ENCODE data around the gene C16orf95.

The C16orf95 gene

DNA sequence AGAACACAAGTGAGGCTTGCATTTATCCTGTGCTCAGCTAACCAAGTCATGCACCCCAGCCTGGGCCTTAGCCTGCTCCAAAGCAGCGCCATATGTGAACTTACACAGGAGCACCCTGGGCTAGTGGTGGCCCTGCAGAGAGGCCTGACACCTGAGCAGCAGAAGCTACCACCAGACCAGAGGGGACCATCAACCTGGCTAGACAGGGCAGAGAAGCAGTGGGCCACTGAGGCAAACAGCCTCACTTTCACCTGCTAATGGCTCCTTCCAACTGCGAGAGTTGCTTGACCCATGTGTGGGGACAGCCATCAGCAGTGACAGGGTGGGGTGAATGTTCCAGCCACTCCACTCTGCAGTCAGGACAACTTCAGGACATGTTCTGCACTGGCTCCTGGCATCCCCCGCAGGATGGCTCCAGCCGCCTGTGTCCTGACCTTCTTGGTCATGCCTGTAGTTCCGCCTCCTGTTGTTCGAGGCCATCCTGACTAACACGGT lies 2.9 kb upstream of the C16orf95 start:
- H3K9me3 ChIP-seq (ENCODE audit: insufficient read depth, low read length): no peaks in the 10 kb centered on the region
- no peak overlapping the region for H3K9ac ChIP-seq (ENCODE audit: insufficient read length, low read depth)
- DNase-seq (ENCODE audit: low read depth, low spot score): no peak
- no peak for TF ChIP-seq YY1 (IDR thresholded peaks at IDR 0.05; ENCODE audit: insufficient read depth, insufficient read length)
- TF ChIP-seq SUZ12 (IDR thresholded peaks at IDR 0.05; ENCODE audit: extremely low read depth, insufficient read depth, insufficient read length): no peak
- no peak for TF ChIP-seq ZNF274 (IDR thresholded peaks at IDR 0.05; ENCODE audit: low read depth, low read length)
- peaks cover 41% of the 10 kb centered on the region for H3K36me3 ChIP-seq (ENCODE audit: insufficient read depth, insufficient read length, low read length)
- no peak overlapping the region for H3K4me3 ChIP-seq (ENCODE audit: insufficient read length, low read depth)
- H3K4me1 ChIP-seq (ENCODE audit: insufficient read depth, insufficient read length): peaks cover 18% of the 10 kb centered on the region
- H3K27me3 ChIP-seq (ENCODE audit: insufficient read depth, insufficient read length): no peaks in the 10 kb centered on the region

DNA sequence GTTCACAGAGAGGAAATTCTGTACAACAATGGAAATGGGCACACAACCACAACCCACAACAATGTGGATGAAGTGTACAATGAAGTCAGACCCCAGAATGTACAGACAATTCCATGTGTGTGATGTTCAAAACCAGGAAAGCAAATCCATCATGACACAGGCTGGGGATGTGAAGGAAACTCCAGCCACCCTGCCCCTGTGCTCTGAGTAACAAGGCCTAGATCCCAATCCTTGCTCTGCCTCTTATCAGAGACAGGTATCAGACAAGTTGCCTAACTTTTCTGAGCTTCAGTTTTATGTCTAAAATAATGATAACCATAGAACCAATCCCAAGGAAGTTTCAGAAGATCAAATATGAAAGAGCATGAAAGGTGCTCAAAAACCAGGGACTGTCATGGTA lies 1.8 kb upstream of the C16orf95 start:
- H3K9me3 ChIP-seq (ENCODE audit: insufficient read depth, low read length): no peaks in the 10 kb centered on the region
- no peak for DNase-seq (ENCODE audit: low read depth, low spot score)
- no peak overlapping the region for H3K9ac ChIP-seq (ENCODE audit: insufficient read length, low read depth)
- no peak overlapping the region for H3K4me3 ChIP-seq (ENCODE audit: insufficient read length, low read depth)
- H3K27me3 ChIP-seq (ENCODE audit: insufficient read depth, insufficient read length): no peaks in the 10 kb centered on the region
- H3K4me1 ChIP-seq (ENCODE audit: insufficient read depth, insufficient read length): peaks cover 13% of the 10 kb centered on the region
- peaks cover 36% of the 10 kb centered on the region for H3K36me3 ChIP-seq (ENCODE audit: insufficient read depth, insufficient read length, low read length)
- TF ChIP-seq SUZ12 (IDR thresholded peaks at IDR 0.05; ENCODE audit: extremely low read depth, insufficient read depth, insufficient read length) (no peak), YY1 (IDR thresholded peaks at IDR 0.05; ENCODE audit: insufficient read depth, insufficient read length) (no peak), ZNF274 (IDR thresholded peaks at IDR 0.05; ENCODE audit: low read depth, low read length) (no peak)

DNA sequence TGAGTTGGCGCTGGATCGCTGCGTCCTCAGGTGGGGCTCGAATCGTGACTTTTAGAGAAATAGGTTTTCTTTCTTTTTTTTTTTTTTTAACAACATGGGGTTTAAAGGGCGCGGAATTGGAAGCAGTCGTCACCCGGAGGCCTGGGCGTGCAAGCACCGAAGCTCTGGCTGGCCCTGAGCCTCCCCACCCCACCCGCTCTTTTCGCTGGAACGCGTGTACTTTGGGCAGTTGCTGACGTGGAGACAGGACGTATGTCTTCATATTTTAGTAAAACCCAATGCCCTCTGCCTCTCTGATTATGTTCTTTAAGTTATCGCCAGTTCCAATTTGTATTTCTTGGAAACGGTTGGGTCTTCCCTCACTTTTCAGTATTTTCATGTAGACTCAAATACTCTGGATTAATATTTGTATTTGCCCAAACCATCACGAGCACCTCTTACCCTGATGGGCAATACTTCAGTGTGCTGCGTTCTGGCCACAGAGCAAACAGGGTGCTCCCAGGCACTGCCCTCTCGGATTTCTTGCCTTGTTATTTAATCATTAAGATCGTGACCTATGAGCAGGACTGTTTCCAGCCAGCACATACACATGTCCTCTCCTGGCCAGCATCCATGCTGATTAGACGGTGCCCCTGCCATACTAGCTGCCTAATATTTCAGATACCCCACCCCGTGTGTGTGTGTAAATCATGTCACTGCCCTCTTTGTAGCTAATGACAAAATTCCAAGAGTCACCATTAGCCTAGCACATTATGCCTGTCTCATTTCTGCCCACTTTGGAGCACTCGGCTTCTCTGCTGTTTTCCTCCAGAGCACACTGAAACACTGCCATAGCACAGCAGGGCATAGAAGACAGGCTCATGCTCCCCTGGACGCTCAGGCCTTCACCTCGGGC lies 805 bp upstream of the C16orf95 start:
- Histone ChIP-seq H3K9ac (ENCODE audit: insufficient read length, low read depth) (peak overlapping the region; percentile 98), H3K4me3 (ENCODE audit: insufficient read length, low read depth) (peak overlapping the region; percentile 92), H3K9me3 (ENCODE audit: insufficient read depth, low read length) (no peaks in the 10 kb centered on the region), H3K4me1 (ENCODE audit: insufficient read depth, insufficient read length) (peaks cover 7% of the 10 kb centered on the region), H3K36me3 (ENCODE audit: insufficient read depth, insufficient read length, low read length) (peaks cover 29% of the 10 kb centered on the region), H3K27me3 (ENCODE audit: insufficient read depth, insufficient read length) (no peaks in the 10 kb centered on the region)
- TF ChIP-seq SUZ12 (IDR thresholded peaks at IDR 0.05; ENCODE audit: extremely low read depth, insufficient read depth, insufficient read length): no peak
- no peak for TF ChIP-seq ZNF274 (IDR thresholded peaks at IDR 0.05; ENCODE audit: low read depth, low read length)
- no peak for DNase-seq (ENCODE audit: low read depth, low spot score)

DNA sequence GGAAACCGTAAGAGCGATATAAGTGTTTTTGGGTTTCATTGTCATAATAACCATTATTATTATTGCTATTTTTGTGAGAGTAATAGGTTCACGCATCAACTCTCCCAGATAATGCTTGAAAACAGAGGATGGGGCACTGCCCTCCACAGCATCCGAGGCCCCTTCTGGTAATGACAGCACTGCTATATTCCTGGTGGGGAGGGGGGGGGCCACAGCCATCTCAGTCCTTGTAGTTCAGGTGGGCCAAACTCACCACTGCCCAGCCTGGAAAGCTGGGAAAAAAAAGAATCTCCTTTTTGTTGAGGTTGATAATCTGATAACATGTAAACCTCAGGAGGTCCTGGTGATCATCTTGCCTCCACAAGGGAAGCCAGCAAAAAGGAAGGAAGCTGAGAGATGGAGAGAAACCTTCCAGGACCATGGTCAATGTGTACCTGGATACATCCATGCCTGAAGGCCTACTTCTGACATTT lies 706 bp downstream of the C16orf95 start:
- TF ChIP-seq SUZ12 (IDR thresholded peaks at IDR 0.05; ENCODE audit: extremely low read depth, insufficient read depth, insufficient read length): no peak
- no peak for TF ChIP-seq YY1 (IDR thresholded peaks at IDR 0.05; ENCODE audit: insufficient read depth, insufficient read length)
- TF ChIP-seq ZNF274 (IDR thresholded peaks at IDR 0.05; ENCODE audit: low read depth, low read length): no peak
- peak overlapping the region; percentile 95 for H3K9ac ChIP-seq (ENCODE audit: insufficient read length, low read depth)

DNA sequence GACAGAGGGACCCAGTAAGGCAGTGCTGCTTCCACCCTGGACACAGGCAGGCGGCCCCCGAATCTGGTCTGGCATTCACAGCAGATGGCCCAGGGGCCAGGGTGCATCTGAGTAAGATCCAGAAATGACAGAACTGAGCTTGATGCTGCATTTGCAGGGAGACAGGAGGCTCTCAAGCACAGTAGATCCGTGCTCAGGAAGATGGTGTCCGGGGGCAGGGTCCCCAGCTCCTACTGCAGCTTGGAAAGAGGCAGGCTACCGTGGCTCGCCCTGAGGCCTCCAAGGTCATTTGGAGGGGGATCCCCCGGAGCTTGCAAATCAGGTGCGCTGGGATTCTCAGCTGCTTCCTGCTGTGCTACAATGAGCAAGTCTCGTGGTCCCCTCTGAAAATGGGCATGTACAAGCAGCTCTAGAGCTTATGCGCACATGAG lies 2.2 kb downstream of the C16orf95 start:
- H3K9ac ChIP-seq (ENCODE audit: insufficient read length, low read depth): peak overlapping the region; percentile 25
- H3K27me3 ChIP-seq (ENCODE audit: insufficient read depth, insufficient read length): no peaks in the 10 kb centered on the region
- peaks cover 18% of the 10 kb centered on the region for H3K36me3 ChIP-seq (ENCODE audit: insufficient read depth, insufficient read length, low read length)
- no peak for TF ChIP-seq ZNF274 (IDR thresholded peaks at IDR 0.05; ENCODE audit: low read depth, low read length)
- TF ChIP-seq SUZ12 (IDR thresholded peaks at IDR 0.05; ENCODE audit: extremely low read depth, insufficient read depth, insufficient read length): no peak
- no peak for TF ChIP-seq YY1 (IDR thresholded peaks at IDR 0.05; ENCODE audit: insufficient read depth, insufficient read length)
- H3K9me3 ChIP-seq (ENCODE audit: insufficient read depth, low read length): no peaks in the 10 kb centered on the region
- H3K4me3 ChIP-seq (ENCODE audit: insufficient read length, low read depth): no peak overlapping the region
- DNase-seq (ENCODE audit: low read depth, low spot score): no peak
- peaks cover 12% of the 10 kb centered on the region for H3K4me1 ChIP-seq (ENCODE audit: insufficient read depth, insufficient read length)

More for the DNA sequence above, 706 bp downstream of the C16orf95 start:
- Histone ChIP-seq H3K27me3 (ENCODE audit: insufficient read depth, insufficient read length) (no peaks in the 10 kb centered on the region), H3K4me3 (ENCODE audit: insufficient read length, low read depth) (peak overlapping the region; percentile 92), H3K9me3 (ENCODE audit: insufficient read depth, low read length) (no peaks in the 10 kb centered on the region), H3K36me3 (ENCODE audit: insufficient read depth, insufficient read length, low read length) (peaks cover 25% of the 10 kb centered on the region), H3K4me1 (ENCODE audit: insufficient read depth, insufficient read length) (peaks cover 7% of the 10 kb centered on the region)
- no peak for DNase-seq (ENCODE audit: low read depth, low spot score)

DNA sequence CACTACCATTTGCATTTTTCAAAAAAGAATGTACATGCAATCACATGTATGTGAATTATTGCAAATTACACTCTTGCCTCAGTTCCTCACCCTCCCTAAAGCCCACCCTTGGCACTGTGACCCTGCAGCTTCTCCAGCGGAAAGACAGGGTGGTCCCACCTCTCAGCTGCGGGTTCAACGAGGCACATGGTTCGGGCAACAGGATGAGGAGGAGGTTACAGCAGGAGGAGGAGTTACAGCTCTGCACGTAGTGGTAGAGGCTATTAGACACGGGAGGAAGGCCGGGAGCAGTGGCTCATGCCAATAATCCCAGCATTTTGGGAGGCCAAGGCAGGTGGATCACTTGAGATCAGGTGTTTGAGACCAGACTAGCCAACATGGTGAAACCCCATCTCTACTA lies 5.2 kb downstream of the C16orf95 start:
- Histone ChIP-seq H3K9me3 (ENCODE audit: insufficient read depth, low read length) (no peaks in the 10 kb centered on the region), H3K27me3 (ENCODE audit: insufficient read depth, insufficient read length) (no peaks in the 10 kb centered on the region)

DNA sequence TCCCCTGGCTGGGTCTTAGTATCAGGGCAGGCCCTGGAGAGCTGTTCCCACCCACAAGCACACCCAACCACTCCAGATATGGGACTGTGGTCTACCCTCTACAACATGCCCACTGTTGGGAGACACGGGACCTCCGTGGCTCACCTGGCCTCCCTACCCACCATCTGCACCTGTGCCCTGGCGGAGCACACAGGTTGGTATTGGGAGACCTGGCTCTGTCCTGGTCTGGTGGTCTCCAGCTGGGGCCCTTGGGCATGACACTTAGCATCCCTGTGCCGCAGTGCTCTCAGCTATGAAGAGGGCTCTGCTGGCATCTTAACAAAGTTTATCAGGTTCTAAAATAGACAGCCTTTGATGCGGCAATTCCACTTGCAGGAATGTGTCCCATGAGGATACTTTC lies 5.8 kb downstream of the C16orf95 start:
- Histone ChIP-seq H3K4me1 (ENCODE audit: insufficient read depth, insufficient read length) (peaks cover 12% of the 10 kb centered on the region), H3K27me3 (ENCODE audit: insufficient read depth, insufficient read length) (no peaks in the 10 kb centered on the region), H3K4me3 (ENCODE audit: insufficient read length, low read depth) (no peak overlapping the region), H3K9me3 (ENCODE audit: insufficient read depth, low read length) (no peaks in the 10 kb centered on the region), H3K36me3 (ENCODE audit: insufficient read depth, insufficient read length, low read length) (no peaks in the 10 kb centered on the region), H3K9ac (ENCODE audit: insufficient read length, low read depth) (no peak overlapping the region)
- no peak for DNase-seq (ENCODE audit: low read depth, low spot score)
- no peak for TF ChIP-seq YY1 (IDR thresholded peaks at IDR 0.05; ENCODE audit: insufficient read depth, insufficient read length)
- TF ChIP-seq ZNF274 (IDR thresholded peaks at IDR 0.05; ENCODE audit: low read depth, low read length): no peak
- no peak for TF ChIP-seq SUZ12 (IDR thresholded peaks at IDR 0.05; ENCODE audit: extremely low read depth, insufficient read depth, insufficient read length)

More for the DNA sequence above, 5.2 kb downstream of the C16orf95 start:
- H3K4me1 ChIP-seq (ENCODE audit: insufficient read depth, insufficient read length): peaks cover 12% of the 10 kb centered on the region
- H3K4me3 ChIP-seq (ENCODE audit: insufficient read length, low read depth): no peak overlapping the region
- no peak for DNase-seq (ENCODE audit: low read depth, low spot score)
- no peak for TF ChIP-seq YY1 (IDR thresholded peaks at IDR 0.05; ENCODE audit: insufficient read depth, insufficient read length)
- no peak for TF ChIP-seq SUZ12 (IDR thresholded peaks at IDR 0.05; ENCODE audit: extremely low read depth, insufficient read depth, insufficient read length)
- no peak for TF ChIP-seq ZNF274 (IDR thresholded peaks at IDR 0.05; ENCODE audit: low read depth, low read length)
- no peak overlapping the region for H3K9ac ChIP-seq (ENCODE audit: insufficient read length, low read depth)
- no peaks in the 10 kb centered on the region for H3K36me3 ChIP-seq (ENCODE audit: insufficient read depth, insufficient read length, low read length)

Data from NT2/D1 (cell line).